Skeletal muscle satellite cell (primary cell): ENCODE results near the gene TTC27.

Source experiments
- H3K27me3 ChIP-seq: 2 replicates; pipeline ENCODE4 v1.7.0; 2013; ENCODE audit warnings: low read length; ENCODE audit not compliant: control insufficient read depth, insufficient read depth
- H3K36me3 ChIP-seq: 2 replicates; pipeline ENCODE4 v1.7.0; 2013; ENCODE audit warnings: mild to moderate bottlenecking, control low read depth, low read length; ENCODE audit not compliant: insufficient read depth
- H3K4me1 ChIP-seq: 2 replicates; pipeline ENCODE4 v1.7.0; 2013; ENCODE audit warnings: low read length; ENCODE audit not compliant: control insufficient read depth, insufficient read depth
- H3K4me2 ChIP-seq: 2 replicates; pipeline ENCODE4 v1.7.0; 2013; ENCODE audit warnings: mild to moderate bottlenecking, low read length
- H3K4me3 ChIP-seq: 2 replicates; pipeline ENCODE4 v1.7.0; 2013; ENCODE audit warnings: low read length
- H3K9ac ChIP-seq: 2 replicates; pipeline ENCODE4 v1.7.0; 2013; ENCODE audit warnings: mild to moderate bottlenecking, low read depth, low read length, moderate library complexity
- H3K9me3 ChIP-seq: replicated peaks from 2 replicates; pipeline ENCODE4 v1.7.0; 2013; ENCODE audit warnings: mild to moderate bottlenecking, control low read depth, low read length

The TTC27 gene

GRCh38 chr2:32678825-32679224 is 51.0 kb downstream of the TTC27 start:
- no peak overlapping the region for H3K4me2 ChIP-seq
- H3K9me3 ChIP-seq = no peaks in the 10 kb centered on the region
- H3K4me3 ChIP-seq = no peak overlapping the region
- peaks cover 11% of the 10 kb centered on the region for H3K36me3 ChIP-seq
- no peak overlapping the region for H3K9ac ChIP-seq
- H3K4me1 ChIP-seq = no peaks in the 10 kb centered on the region
- no peaks in the 10 kb centered on the region for H3K27me3 ChIP-seq

DNA sequence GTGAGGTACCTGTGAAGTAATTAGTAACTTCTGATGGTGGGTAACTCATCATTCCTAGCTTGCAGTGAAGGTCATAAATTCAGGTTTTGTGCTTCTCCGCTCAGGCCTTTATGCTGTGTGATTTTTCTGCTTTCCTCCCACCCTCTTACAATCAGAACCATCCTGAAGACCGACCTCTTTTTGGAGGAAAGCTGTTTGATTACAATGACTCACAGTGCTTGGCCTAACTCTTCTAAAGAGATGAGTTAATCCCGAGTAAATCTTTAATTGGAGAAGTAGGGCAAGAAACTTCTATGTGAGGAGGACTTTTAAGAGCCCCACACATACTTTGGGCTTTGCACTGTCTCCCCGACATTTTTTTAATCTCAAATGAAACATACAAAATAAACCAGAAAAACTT is 53.1 kb downstream of the TTC27 start:
- Histone ChIP-seq H3K4me2 (no peak overlapping the region), H3K9me3 (no peaks in the 10 kb centered on the region), H3K27me3 (no peaks in the 10 kb centered on the region), H3K4me3 (no peak overlapping the region), H3K36me3 (peaks cover 11% of the 10 kb centered on the region), H3K4me1 (no peaks in the 10 kb centered on the region), H3K9ac (no peak overlapping the region)

DNA sequence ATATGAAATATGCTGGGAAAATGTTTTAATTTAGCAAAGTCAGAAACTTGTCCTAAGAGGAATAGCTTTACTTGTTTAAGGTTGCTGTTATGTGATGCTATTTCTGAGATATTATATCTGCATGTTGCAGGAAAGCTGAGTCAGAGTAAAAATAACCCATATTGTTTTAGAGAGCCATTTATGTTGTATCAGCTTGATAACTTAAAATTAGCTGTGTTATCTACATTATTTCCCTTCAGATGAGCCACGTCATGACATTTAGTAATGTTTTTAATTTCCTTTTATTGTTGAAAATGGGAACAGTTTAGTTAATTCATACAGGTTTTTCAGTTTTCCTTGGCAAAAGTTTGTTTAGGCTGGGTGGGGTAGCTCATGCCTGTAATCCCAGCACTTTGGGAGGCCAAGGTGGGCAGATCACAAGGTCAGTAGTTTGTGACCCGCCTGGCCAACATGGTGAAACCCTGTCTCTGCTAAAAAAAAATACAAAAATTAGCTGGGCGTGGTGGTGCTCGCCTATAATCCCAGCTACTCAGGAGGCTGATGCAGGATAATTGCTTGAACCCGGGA is 55.8 kb downstream of the TTC27 start:
- Histone ChIP-seq H3K4me3 (no peak overlapping the region), H3K4me2 (no peak overlapping the region), H3K9ac (no peak overlapping the region), H3K27me3 (no peaks in the 10 kb centered on the region), H3K4me1 (peaks cover 4% of the 10 kb centered on the region), H3K9me3 (no peaks in the 10 kb centered on the region), H3K36me3 (peaks cover 13% of the 10 kb centered on the region)

GRCh38 chr2:32688541-32688940 is 60.7 kb downstream of the TTC27 start:
- peaks cover 8% of the 10 kb centered on the region for H3K4me1 ChIP-seq
- H3K4me3 ChIP-seq = no peak overlapping the region
- no peaks in the 10 kb centered on the region for H3K27me3 ChIP-seq
- no peak overlapping the region for H3K9ac ChIP-seq
- no peak overlapping the region for H3K4me2 ChIP-seq
- peaks cover 2% of the 10 kb centered on the region for H3K36me3 ChIP-seq
- H3K9me3 ChIP-seq = no peaks in the 10 kb centered on the region

DNA sequence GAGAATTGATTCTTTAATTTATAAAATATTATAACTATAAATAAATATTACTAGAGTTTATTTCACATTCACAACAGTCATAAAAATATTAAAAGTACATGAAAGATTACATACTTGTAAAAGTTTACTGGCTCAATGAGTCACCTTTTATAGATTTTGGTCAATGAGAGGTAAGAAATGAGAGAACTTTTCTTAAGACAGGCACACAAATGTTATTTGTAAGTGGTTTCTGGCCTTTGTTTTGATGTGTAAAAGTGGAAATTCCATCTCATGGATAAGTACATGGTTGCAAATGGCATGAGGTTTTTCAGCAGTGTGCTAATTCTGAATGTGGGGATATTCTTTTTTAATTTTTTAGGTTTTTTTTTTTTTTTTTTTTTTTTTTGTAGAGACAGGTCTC is 63.8 kb downstream of the TTC27 start:
- Histone ChIP-seq H3K9me3 (no peaks in the 10 kb centered on the region), H3K4me3 (no peak overlapping the region), H3K36me3 (no peaks in the 10 kb centered on the region), H3K27me3 (no peaks in the 10 kb centered on the region), H3K4me2 (no peak overlapping the region), H3K4me1 (peaks cover 11% of the 10 kb centered on the region), H3K9ac (no peak overlapping the region)

DNA sequence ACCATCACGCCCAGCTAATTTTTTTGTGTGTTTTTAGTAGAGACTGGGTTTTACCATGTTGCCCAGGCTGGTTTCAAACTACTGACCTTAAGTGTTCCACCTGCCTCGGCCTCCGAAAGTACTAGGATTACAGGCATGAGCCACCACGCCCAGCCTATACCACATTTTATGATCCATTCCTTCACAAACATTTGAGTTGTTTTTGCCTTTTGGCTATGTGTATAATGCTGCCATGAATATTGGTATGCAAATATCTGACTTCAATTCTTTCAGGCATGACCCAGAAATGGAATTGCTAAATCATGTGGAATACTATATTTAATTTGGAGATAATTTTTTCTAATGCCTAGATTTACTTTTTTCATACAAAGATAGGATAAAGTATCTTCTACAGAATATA is 68.6 kb downstream of the TTC27 start:
- no peak overlapping the region for H3K9ac ChIP-seq
- no peaks in the 10 kb centered on the region for H3K27me3 ChIP-seq
- H3K36me3 ChIP-seq = no peaks in the 10 kb centered on the region
- H3K9me3 ChIP-seq = no peaks in the 10 kb centered on the region
- H3K4me1 ChIP-seq = peaks cover 14% of the 10 kb centered on the region
- no peak overlapping the region for H3K4me2 ChIP-seq
- H3K4me3 ChIP-seq = no peak overlapping the region

DNA sequence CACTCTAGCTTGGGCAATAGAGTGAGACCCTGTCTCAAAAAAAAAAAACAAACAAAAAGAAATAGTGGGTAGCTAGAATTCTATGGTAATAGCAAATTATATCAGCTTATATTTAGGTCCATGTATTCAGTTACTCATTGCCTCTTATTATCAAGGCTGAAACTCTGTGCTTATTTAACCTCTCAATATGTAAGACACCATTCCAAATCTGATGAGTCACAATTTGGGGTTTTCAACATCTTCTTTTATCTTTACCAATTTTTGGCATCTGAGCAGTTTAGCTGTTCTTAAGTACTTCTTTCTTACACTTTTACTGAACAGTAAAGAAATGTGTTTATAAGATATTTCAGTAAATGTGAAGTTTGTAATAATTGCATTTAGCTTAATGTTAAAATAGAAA is 69.3 kb downstream of the TTC27 start:
- Histone ChIP-seq H3K36me3 (no peaks in the 10 kb centered on the region), H3K9ac (no peak overlapping the region), H3K4me2 (peak overlapping the region; percentile 34), H3K9me3 (no peaks in the 10 kb centered on the region), H3K27me3 (no peaks in the 10 kb centered on the region), H3K4me3 (no peak overlapping the region), H3K4me1 (peaks cover 14% of the 10 kb centered on the region)

GRCh38 chr2:32699151-32699550 is 71.3 kb downstream of the TTC27 start:
- Histone ChIP-seq H3K27me3 (no peaks in the 10 kb centered on the region), H3K4me2 (no peak overlapping the region), H3K4me3 (no peak overlapping the region), H3K9me3 (no peaks in the 10 kb centered on the region), H3K36me3 (peaks cover 9% of the 10 kb centered on the region), H3K9ac (no peak overlapping the region), H3K4me1 (peaks cover 14% of the 10 kb centered on the region)

DNA sequence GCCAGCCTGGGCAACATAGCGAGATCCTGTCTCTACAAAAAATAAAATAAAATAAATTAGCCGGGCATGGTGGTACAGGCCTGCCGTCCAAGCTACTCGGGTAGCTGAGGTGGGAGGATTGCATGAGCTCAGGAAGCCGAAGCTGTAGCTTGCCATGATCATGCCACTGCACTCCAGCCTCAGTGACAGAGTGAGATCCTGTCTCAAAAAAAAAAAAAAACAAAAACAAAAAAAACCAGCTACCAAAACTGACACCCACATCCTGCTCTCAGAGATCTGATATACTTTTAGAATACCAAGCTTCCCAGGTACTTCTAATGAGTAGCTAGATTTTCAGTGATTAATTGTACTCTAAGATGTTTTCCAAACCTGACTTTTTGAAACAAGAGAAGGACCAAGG is 74.0 kb downstream of the TTC27 start:
- Histone ChIP-seq H3K9me3 (no peaks in the 10 kb centered on the region), H3K27me3 (no peaks in the 10 kb centered on the region), H3K4me3 (no peak overlapping the region), H3K4me2 (no peak overlapping the region), H3K9ac (no peak overlapping the region), H3K36me3 (peaks cover 9% of the 10 kb centered on the region), H3K4me1 (peaks cover 10% of the 10 kb centered on the region)

DNA sequence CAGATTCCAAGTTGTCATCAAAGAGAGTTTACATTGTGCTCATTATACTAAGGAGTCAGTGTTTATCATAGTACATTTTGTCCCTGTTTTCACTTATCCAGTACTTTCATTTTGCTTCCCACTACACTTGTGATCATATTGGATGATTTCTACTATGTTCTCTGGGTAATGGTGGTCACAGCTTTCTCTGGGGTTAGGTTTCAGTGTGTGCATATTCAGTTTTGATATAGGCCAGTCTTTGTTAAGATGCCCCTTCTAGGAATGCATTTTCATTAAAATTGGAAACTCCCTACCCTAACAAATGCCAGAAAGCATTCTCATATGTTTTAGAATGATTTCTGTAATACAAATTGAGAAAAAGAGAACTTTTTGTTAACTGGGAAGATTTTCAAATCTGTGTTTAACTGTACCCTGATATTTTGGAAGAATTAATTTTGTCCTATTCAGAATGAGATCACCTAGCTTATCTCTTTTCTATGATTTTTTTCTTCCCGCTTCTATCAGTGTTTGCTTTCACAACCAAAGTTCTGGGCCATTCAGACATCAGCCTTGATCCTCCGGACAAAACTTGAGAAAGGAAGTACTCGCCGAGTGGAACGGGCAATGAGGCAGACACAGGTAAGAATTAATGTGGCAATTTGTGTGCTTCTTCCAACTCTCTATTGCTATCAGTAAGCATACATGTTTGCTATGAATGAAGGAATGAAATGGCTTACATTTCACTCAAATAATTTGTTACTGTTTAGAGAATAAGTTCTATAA is 74.6 kb downstream of the TTC27 start:
- Histone ChIP-seq H3K36me3 (peaks cover 9% of the 10 kb centered on the region), H3K9ac (no peak overlapping the region), H3K27me3 (no peaks in the 10 kb centered on the region), H3K4me3 (no peak overlapping the region), H3K4me1 (peaks cover 3% of the 10 kb centered on the region), H3K4me2 (no peak overlapping the region), H3K9me3 (no peaks in the 10 kb centered on the region)

DNA sequence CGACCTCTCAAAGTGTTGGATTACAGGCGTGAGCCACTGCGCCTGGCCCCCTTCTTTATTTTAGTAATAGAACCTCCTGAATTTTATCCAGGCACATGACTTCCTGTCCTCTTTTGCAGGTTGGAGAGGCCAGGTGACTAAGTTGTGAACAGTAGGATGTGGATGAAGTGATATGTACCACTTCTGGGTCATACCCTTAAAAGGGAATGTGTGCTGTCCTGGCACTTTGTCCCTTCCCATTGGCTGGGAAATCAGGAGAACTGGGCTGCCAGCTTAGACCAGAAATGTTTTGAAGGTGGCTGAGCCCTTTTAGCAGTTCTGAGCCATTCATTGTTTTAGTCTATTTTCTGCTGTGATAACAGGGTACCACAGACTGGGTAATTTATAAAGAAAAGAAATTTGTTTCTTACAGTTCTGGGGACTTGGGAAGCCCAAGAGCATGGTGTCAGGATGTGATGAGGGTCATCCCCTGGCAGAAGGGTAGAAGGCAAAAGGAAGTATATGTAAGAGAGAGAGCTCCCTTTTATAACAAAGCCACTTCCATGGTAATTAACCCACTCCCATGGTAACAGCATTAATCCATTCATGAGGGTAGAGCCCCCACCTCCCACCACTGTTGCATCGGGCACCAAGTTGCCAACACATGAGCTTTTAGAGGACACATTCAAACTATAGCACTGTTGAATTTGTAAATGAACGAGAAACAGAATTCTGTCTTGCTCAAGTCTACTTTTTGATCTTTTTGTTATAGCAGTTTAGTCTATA is 79.1 kb downstream of the TTC27 start:
- H3K4me2 ChIP-seq = no peak overlapping the region
- no peak overlapping the region for H3K4me3 ChIP-seq
- H3K27me3 ChIP-seq = no peaks in the 10 kb centered on the region
- H3K9ac ChIP-seq = no peak overlapping the region
- H3K36me3 ChIP-seq = peaks cover 9% of the 10 kb centered on the region
- no peaks in the 10 kb centered on the region for H3K9me3 ChIP-seq
- peaks cover 14% of the 10 kb centered on the region for H3K4me1 ChIP-seq
